Measurements from ENCODE around the gene SNX32. TPM values are rescaled to one million over a fixed set of nuclear protein-coding genes. Genes with fewer than 3 reads are reported as not detected.

SNX32 gene
- total and polyA plus RNA-seq, 9 of the 15 experiments (the other 6 are each of a cell fraction or from before 2014, with no cell fraction given): 0.03 TPM; not detected in 7

GRCh38 chr11:65867284-65868071, 33.7 kb downstream of the SNX32 start (continued):
- TF ChIP-seq ZNF766 (CRISPR knock-in tag; conservative IDR thresholded peaks at IDR 0.05) (no peak), ZNF589 (CRISPR knock-in tag; IDR thresholded peaks at IDR 0.05; ENCODE audit: low read depth) (0 out of 2 replicates have a peak, but pooled peaks have one; percentile 5), VEZF1 (CRISPR knock-in tag; IDR thresholded peaks at IDR 0.05) (0 out of 2 replicates have a peak, but pooled peaks have one; percentile 45), HDGF (IDR thresholded peaks at IDR 0.05) (no peak), ZBTB7A (IDR thresholded peaks at IDR 0.05; ENCODE audit: borderline replicate concordance, control insufficient read depth, low read depth, low read length) (peak; percentile 19; the same call in 1 of the 2 replicates), ZFX (CRISPR knock-in tag; IDR thresholded peaks at IDR 0.05) (0 out of 2 replicates have a peak, but pooled peaks have one; percentile 1), KAT7 (CRISPR knock-in tag; IDR thresholded peaks at IDR 0.05; ENCODE audit: borderline replicate concordance) (0 out of 2 replicates have a peak, but pooled peaks have one; percentile 29), CXXC5 (CRISPR knock-in tag; IDR thresholded peaks at IDR 0.05) (no peak), NR2C2 (CRISPR knock-in tag; IDR thresholded peaks at IDR 0.05) (no peak), NR2C2 (tag; IDR thresholded peaks at IDR 0.05) (no peak), MAZ (CRISPR knock-in tag; conservative IDR thresholded peaks at IDR 0.05 in 1 of 2, IDR thresholded peaks at IDR 0.05 in 1 of 2) (peak in 1 of 2 experiments; percentile 49; a peak in 1 of 4 replicates), GABPB1 (CRISPR knock-in tag; IDR thresholded peaks at IDR 0.05) (0 out of 2 replicates have a peak, but pooled peaks have one; percentile 46), POLR2AphosphoS2 (IDR thresholded peaks at IDR 0.05; ENCODE audit: low read length) (peak; percentile 89), EP300 (IDR thresholded peaks at IDR 0.05; ENCODE audit: low read length) (peak; percentile 57)
